ENCODE data around the gene AGAP3. TPM values are rescaled to one million over a fixed set of nuclear protein-coding genes. Genes with fewer than 3 reads are reported as not detected.

The AGAP3 gene
- total RNA-seq, 1 experiment from 2014 or later = 115 TPM

DNA sequence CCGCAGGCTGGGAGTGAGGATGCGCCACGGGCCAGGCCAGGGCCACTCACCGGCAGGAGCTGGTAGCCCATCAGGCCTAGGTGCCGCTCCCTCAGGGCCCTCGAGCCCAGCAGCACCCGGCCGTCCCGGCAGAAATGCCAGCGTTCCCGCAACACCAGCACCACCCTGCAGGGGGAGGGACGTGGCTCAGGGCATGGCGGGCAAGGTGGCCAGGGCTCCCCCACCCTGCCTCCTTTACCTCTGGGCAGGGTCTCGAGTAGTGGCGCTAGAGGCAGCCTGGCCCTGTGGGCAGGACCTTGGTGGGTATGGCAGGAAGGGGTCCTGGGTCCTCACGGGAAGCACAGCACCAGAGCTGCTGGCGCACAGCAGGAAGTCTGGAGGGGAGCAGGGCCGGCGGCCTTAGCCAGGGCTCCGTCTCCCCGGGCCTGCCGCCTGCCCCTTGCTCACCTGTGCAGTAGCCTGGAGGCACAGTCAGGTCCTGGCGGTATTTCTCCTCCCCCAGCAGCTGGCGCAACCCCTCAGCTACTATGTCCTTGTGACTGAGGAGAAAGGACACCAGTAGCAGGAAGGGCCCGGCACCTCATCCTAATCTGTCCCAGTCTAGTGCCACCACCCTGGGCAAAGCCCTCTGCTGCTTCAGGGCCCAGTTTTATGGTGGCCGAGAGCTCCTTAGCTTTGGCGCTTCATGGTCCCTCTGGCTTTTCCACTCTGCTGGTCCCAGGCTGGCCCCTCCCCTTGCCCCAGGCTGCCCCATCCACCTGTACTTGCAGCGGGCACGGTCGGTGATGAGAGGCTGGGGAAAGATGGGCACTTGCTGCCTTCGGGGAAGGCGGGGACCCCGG, 9.2 kb upstream of the AGAP3 start:
- no TSS peak for BruUV-seq (replicated peaks)
- DNase-seq (ENCODE audit: low spot score) = no peak
- Histone ChIP-seq H3K4me3 (ENCODE audit: low read depth, low read length, poor library complexity, severe bottlenecking) (no peak overlapping the region), H3K4me1 (ENCODE audit: insufficient read depth, low read length, poor library complexity, severe bottlenecking) (peaks cover 25% of the 10 kb centered on the region), H3K9me3 (ENCODE audit: low read depth, low read length, poor library complexity, severe bottlenecking) (no peaks in the 10 kb centered on the region), H3K36me3 (ENCODE audit: insufficient read depth, low read length, poor library complexity, severe bottlenecking) (peaks cover 49% of the 10 kb centered on the region), H3K27ac (ENCODE audit: low read depth, low read length, poor library complexity, severe bottlenecking) (no peak overlapping the region), H3K27me3 (replicated peaks; ENCODE audit: insufficient read depth, low read depth, low read length, poor library complexity) (no peaks in the 10 kb centered on the region)
- TF ChIP-seq, protein P1, sequence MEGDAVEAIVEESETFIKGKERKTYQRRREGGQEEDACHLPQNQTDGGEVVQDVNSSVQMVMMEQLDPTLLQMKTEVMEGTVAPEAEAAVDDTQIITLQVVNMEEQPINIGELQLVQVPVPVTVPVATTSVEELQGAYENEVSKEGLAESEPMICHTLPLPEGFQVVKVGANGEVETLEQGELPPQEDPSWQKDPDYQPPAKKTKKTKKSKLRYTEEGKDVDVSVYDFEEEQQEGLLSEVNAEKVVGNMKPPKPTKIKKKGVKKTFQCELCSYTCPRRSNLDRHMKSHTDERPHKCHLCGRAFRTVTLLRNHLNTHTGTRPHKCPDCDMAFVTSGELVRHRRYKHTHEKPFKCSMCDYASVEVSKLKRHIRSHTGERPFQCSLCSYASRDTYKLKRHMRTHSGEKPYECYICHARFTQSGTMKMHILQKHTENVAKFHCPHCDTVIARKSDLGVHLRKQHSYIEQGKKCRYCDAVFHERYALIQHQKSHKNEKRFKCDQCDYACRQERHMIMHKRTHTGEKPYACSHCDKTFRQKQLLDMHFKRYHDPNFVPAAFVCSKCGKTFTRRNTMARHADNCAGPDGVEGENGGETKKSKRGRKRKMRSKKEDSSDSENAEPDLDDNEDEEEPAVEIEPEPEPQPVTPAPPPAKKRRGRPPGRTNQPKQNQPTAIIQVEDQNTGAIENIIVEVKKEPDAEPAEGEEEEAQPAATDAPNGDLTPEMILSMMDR (conservative IDR thresholded peaks at IDR 0.05; ENCODE audit: low read depth, low read length) = peak; percentile 49
- no peak for TF ChIP-seq EZH2 (IDR thresholded peaks at IDR 0.05; ENCODE audit: borderline replicate concordance, low read depth, low read length, poor library complexity, severe bottlenecking)
- CTCF ChIA-PET = no interaction called here
- POLR2A ChIA-PET (ENCODE audit: low non-redundant PET) = no interaction called here
- intact Hi-C loops (cut with micrococcal nuclease; ENCODE audit: unreplicated experiment) = no loop called here

DNA sequence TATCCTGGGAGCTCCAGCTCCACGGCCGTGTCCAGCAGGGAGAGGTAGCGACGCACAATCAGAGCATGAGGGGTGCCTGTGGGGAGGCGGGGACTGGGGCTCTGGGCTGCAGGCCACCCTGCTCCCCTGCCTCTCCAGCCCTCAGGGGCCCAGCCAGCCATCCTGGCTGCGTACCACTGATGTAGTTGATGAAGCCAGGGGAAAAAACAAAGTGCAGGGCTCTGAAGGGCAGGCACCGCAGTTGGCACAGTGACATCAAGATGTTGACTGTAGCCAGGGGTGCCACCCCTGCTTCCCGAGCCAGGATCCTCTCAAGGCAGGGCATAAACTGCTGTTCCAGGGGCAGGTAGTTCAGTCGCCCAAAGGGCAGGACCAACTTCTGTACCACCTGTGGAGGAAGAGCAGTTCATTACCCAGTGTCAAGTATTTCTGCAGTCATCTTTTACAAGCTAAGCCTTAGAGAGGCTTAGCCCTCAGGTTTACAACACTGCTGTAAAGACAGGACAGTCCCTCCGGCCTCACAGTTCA, 8.5 kb upstream of the AGAP3 start:
- intact Hi-C loops (cut with micrococcal nuclease; ENCODE audit: unreplicated experiment) = no loop called here
- Histone ChIP-seq H3K9me3 (ENCODE audit: low read depth, low read length, poor library complexity, severe bottlenecking) (no peaks in the 10 kb centered on the region), H3K27ac (ENCODE audit: low read depth, low read length, poor library complexity, severe bottlenecking) (no peak overlapping the region), H3K4me3 (ENCODE audit: low read depth, low read length, poor library complexity, severe bottlenecking) (no peak overlapping the region), H3K4me1 (ENCODE audit: insufficient read depth, low read length, poor library complexity, severe bottlenecking) (peaks cover 31% of the 10 kb centered on the region), H3K27me3 (replicated peaks; ENCODE audit: insufficient read depth, low read depth, low read length, poor library complexity) (no peaks in the 10 kb centered on the region), H3K36me3 (ENCODE audit: insufficient read depth, low read length, poor library complexity, severe bottlenecking) (peaks cover 42% of the 10 kb centered on the region)
- no peak for DNase-seq (ENCODE audit: low spot score)
- no peak for TF ChIP-seq EZH2 (IDR thresholded peaks at IDR 0.05; ENCODE audit: borderline replicate concordance, low read depth, low read length, poor library complexity, severe bottlenecking)
- TF ChIP-seq, protein P1 (conservative IDR thresholded peaks at IDR 0.05; ENCODE audit: low read depth, low read length) = no peak
- BruUV-seq (replicated peaks) = no TSS peak
- POLR2A ChIA-PET (ENCODE audit: low non-redundant PET) = no interaction called here
- CTCF ChIA-PET = no interaction called here

DNA sequence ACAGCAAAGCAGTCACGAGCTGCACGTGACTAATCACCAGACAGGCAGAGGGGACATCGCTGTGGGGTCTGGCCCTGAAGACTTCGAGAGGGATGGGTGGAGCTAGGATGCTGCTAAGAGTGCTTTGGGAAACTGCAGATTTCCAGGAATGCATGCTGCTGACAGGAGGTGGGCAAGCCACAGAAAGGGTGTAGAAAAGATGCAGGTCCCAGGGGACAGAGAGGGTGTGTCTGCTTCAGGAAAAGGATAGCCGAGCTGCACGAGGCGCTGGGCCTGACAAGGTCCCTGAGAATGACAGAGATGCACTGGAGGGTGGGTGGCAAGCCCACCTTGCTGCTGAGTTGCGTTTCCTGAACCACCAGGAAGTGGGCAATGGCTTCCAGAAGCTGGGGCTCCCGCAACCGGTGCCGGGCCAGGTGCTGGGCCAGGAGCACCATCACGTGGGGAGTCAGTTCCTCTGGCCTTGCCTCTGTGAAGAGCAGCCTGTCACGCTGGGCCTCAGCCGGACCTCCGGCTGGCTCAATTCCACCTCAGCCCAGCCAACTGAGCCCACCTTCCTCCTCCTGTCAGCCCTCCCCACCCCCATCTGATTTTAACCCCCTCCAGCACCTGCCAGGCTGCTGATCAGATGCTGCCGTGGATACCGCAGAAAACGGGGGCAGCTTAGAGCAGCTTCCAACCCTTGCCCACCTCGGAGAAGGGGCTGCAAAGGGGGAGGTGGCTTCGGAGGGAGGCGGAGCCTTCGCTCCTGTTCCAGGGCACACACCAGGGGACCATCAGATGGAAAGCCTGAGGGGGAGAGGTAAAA, 7.8 kb upstream of the AGAP3 start:
- Histone ChIP-seq H3K27me3 (replicated peaks; ENCODE audit: insufficient read depth, low read depth, low read length, poor library complexity) (no peaks in the 10 kb centered on the region), H3K27ac (ENCODE audit: low read depth, low read length, poor library complexity, severe bottlenecking) (no peak overlapping the region), H3K4me1 (ENCODE audit: insufficient read depth, low read length, poor library complexity, severe bottlenecking) (peaks cover 33% of the 10 kb centered on the region), H3K4me3 (ENCODE audit: low read depth, low read length, poor library complexity, severe bottlenecking) (no peak overlapping the region), H3K9me3 (ENCODE audit: low read depth, low read length, poor library complexity, severe bottlenecking) (no peaks in the 10 kb centered on the region), H3K36me3 (ENCODE audit: insufficient read depth, low read length, poor library complexity, severe bottlenecking) (peaks cover 39% of the 10 kb centered on the region)
- TF ChIP-seq, protein P1 (conservative IDR thresholded peaks at IDR 0.05; ENCODE audit: low read depth, low read length) = no peak
- TF ChIP-seq EZH2 (IDR thresholded peaks at IDR 0.05; ENCODE audit: borderline replicate concordance, low read depth, low read length, poor library complexity, severe bottlenecking) = no peak
- intact Hi-C loops (cut with micrococcal nuclease; ENCODE audit: unreplicated experiment) = no loop called here
- ChIA-PET POLR2A (ENCODE audit: low non-redundant PET) (no interaction called here), CTCF (no interaction called here)
- peak; percentile 50 for DNase-seq (ENCODE audit: low spot score)
- BruUV-seq (replicated peaks) = no TSS peak
